HEK293 (cell line): ENCODE measurements around the gene CWC22.

Experiments used
- CTCF ChIA-PET: fragments of 350-600 bp; formaldehyde crosslinking; extraction: SDS; loops from one replicate; lab custom pipeline; 2021; ENCODE audit warnings: antibody characterized with exemption; lab: Yijun Ruan, JAX
- POLR2A ChIA-PET: fragments of 300-600 bp; formaldehyde crosslinking; extraction: SDS; loops from one replicate; lab custom pipeline; 2020; ENCODE audit warnings: antibody characterized with exemption, inconsistent platforms; lab: Yijun Ruan, JAX
- H3K27ac ChIP-seq: fragments of 200-500 bp; sonication (Bioruptor generic); 2 replicates; pipeline ENCODE4 v1.5.1; 2014; ENCODE audit warnings: low read depth, low read length, control low read depth, inconsistent platforms; ENCODE audit errors: extremely low read depth
- H3K36me3 ChIP-seq, 2 experiments: fragments of 200-500 bp in 1 of 2; sonication (Bioruptor generic) in 1 of 2; 1 replicate in 1 of 2; 2 replicates in 1 of 2; pipeline ENCODE4 v1.5.1; 2014 to 2017; ENCODE audit warnings: inconsistent platforms in 2 of 2, low read length in 2 of 2; ENCODE audit not compliant: control insufficient read depth in 2 of 2, insufficient read depth in 1 of 2
- H3K4me1 ChIP-seq: fragments of 200-500 bp; sonication (Bioruptor generic); 2 replicates; pipeline ENCODE4 v1.5.1; 2014; ENCODE audit warnings: mild to moderate bottlenecking, low read length, inconsistent platforms; ENCODE audit not compliant: control insufficient read depth, insufficient read depth
- H3K4me3 ChIP-seq: 2 replicates; pipeline ENCODE4 v1.5.1; 2011; ENCODE audit warnings: low read depth, mild to moderate bottlenecking, control low read depth, low read length, moderate library complexity
- H3K9me3 ChIP-seq: fragments of 200-500 bp; sonication (Bioruptor generic); 2 replicates; pipeline ENCODE4 v1.5.1; 2014; ENCODE audit warnings: low read depth, low read length, inconsistent platforms; ENCODE audit not compliant: control insufficient read depth, insufficient read depth
- GLIS1 ChIP-seq: fragments of 450-650 bp; formaldehyde crosslinking; IDR thresholded peaks from 2 replicates; pipeline ENCODE4 v1.5.1; 2016; ENCODE audit warnings: missing biosample characterization, missing genetic modification characterization
- HOXC10 ChIP-seq: sonication (generic); formaldehyde crosslinking; IDR thresholded peaks from 2 replicates; pipeline ENCODE4 v1.8.1; 2023; ENCODE audit warnings: mild to moderate bottlenecking, missing genetic modification reagents
- KLF16 ChIP-seq: fragments of 450-650 bp; formaldehyde crosslinking; IDR thresholded peaks from 2 replicates; pipeline ENCODE4 v1.5.1; 2017; ENCODE audit warnings: missing biosample characterization, missing genetic modification characterization
- SETDB1 ChIP-seq: IDR thresholded peaks from one replicate; pipeline ENCODE4 v1.6.1; 2017; ENCODE audit warnings: mild to moderate bottlenecking, low read length, moderate library complexity, mixed read lengths; ENCODE audit not compliant: insufficient read length
- TRIM28 ChIP-seq: IDR thresholded peaks from 2 replicates; pipeline ENCODE4 v1.6.1; 2011; ENCODE audit warnings: low read length, control low read depth, borderline replicate concordance
- ZNF138 ChIP-seq: fragments of 450-650 bp; formaldehyde crosslinking; IDR thresholded peaks from 2 replicates; pipeline ENCODE4 v1.5.1; 2016; ENCODE audit warnings: missing biosample characterization, missing genetic modification characterization, borderline replicate concordance
- ZNF174 ChIP-seq: fragments of 450-650 bp; formaldehyde crosslinking; IDR thresholded peaks from 2 replicates; pipeline ENCODE4 v1.5.0; 2017; ENCODE audit warnings: missing biosample characterization, mild to moderate bottlenecking, missing genetic modification characterization
- ZNF426 ChIP-seq: fragments of 450-650 bp; formaldehyde crosslinking; IDR thresholded peaks from 2 replicates; pipeline ENCODE4 v1.5.1; 2017; ENCODE audit warnings: missing biosample characterization, missing genetic modification characterization, mild to moderate bottlenecking, inconsistent platforms, moderate library complexity
- ZNF433 ChIP-seq: fragments of 450-650 bp; formaldehyde crosslinking; IDR thresholded peaks from 2 replicates; pipeline ENCODE4 v1.5.1; 2016; ENCODE audit warnings: missing biosample characterization, missing genetic modification characterization, low read depth
- ZNF521 ChIP-seq: fragments of 450-650 bp; formaldehyde crosslinking; IDR thresholded peaks from 2 replicates; pipeline ENCODE4 v1.5.1; 2017; ENCODE audit warnings: missing biosample characterization, mild to moderate bottlenecking, missing genetic modification characterization
- ZNF571 ChIP-seq: fragments of 450-650 bp; formaldehyde crosslinking; IDR thresholded peaks from 2 replicates; pipeline ENCODE4 v1.5.0; 2017; ENCODE audit warnings: missing biosample characterization, missing genetic modification characterization
- ZNF610 ChIP-seq: fragments of 450-650 bp; formaldehyde crosslinking; IDR thresholded peaks from 2 replicates; pipeline ENCODE4 v1.5.1; 2016; ENCODE audit warnings: missing biosample characterization, missing genetic modification characterization, borderline replicate concordance
- ZNF624 ChIP-seq: fragments of 450-650 bp; formaldehyde crosslinking; IDR thresholded peaks from 2 replicates; pipeline ENCODE4 v1.5.1; 2017; ENCODE audit warnings: missing biosample characterization, missing genetic modification characterization
- ZNF626 ChIP-seq: fragments of 450-650 bp; sonication (Bioruptor Pico); formaldehyde crosslinking; IDR thresholded peaks from 2 replicates; pipeline ENCODE4 v1.5.1; 2018; ENCODE audit warnings: missing biosample characterization, missing genetic modification characterization, inconsistent platforms
- ZNF701 ChIP-seq: fragments of 450-650 bp; formaldehyde crosslinking; IDR thresholded peaks from 2 replicates; pipeline ENCODE4 v1.5.1; 2016; ENCODE audit warnings: missing biosample characterization, missing genetic modification characterization
- TF ChIP-seq, protein P1 (sequence below): fragments of 450-650 bp; formaldehyde crosslinking; IDR thresholded peaks from 2 replicates; pipeline ENCODE4 v1.5.1; 2017; ENCODE audit warnings: missing biosample characterization, mild to moderate bottlenecking, missing genetic modification characterization, moderate library complexity
- TF ChIP-seq, protein P2 (sequence below): fragments of 450-650 bp; formaldehyde crosslinking; IDR thresholded peaks from 2 replicates; pipeline ENCODE4 v1.5.1; 2016; ENCODE audit warnings: missing biosample characterization, missing genetic modification characterization
- TF ChIP-seq, protein P3 (sequence below): fragments of 450-650 bp; formaldehyde crosslinking; IDR thresholded peaks from 2 replicates; pipeline ENCODE4 v1.5.1; 2016; ENCODE audit warnings: missing biosample characterization, missing genetic modification characterization

Gene CWC22

DNA sequence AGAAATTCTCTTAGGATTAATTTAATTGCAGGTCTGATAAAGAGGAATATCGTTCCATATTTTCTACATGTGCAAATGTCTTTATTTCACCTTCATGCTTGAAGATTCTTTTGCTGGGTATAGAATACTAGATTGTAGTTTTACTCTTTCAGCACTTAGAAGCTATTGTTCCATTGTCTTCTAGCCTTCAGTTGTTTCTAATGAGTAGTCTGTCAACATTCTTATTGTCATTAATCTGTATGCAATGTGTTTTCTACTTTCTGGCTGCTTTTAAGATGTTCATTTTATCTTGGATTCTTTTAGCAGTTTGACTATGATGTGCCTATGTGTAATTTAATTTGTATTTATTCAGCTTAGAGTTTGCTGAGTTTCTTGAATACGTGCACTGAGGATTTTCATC lies 81.4 kb downstream of the CWC22 start:
- no peaks in the 10 kb centered on the region for H3K36me3 ChIP-seq
- H3K4me3 ChIP-seq = no peak overlapping the region
- H3K9me3 ChIP-seq = no peaks in the 10 kb centered on the region
- no peaks in the 10 kb centered on the region for H3K4me1 ChIP-seq
- TF ChIP-seq TRIM28 (0 out of 2 replicates have a peak, but pooled peaks have one; percentile 62), ZNF174 (tag by site-specific recombination) (no peak), SETDB1 (peak; percentile 83)
- no peak overlapping the region for H3K27ac ChIP-seq
- ChIA-PET CTCF (no interaction called here), POLR2A (interaction anchor here (0.6 kb wide), 1 partner anchor 33 kb away, joined by 3 read pairs; no protein-coding TSS in a partner anchor)

DNA sequence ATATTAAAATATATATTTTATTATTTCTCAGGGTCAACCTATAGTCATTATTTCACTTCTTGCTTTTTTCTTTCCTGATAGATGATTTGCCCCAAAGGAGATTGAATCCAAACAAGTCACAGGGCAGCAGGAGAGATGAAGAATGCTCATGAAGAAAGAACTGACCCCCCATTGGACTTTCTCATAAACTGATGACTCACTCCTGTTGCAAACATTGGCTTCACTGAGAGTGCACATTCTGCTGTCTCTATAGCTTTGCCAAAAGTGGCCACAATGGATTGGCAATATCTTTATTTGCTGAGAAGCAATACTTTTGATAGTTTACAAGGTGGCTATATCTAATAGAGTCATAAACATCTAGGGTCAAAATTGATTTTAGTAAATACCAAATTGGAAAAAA lies 89.8 kb downstream of the CWC22 start:
- CTCF ChIA-PET = interaction anchor here (1.5 kb wide), 1 partner anchor 18 kb away, joined by 3 read pairs; no protein-coding TSS in a partner anchor
- no peaks in the 10 kb centered on the region for H3K9me3 ChIP-seq
- 0 out of 2 replicates have a peak, but pooled peaks have one; percentile 16 for TF ChIP-seq GLIS1 (tag by site-specific recombination)
- TF ChIP-seq HOXC10 (CRISPR knock-in tag) = no peak
- TF ChIP-seq, all 188 proteins: peak for 1
- H3K36me3 ChIP-seq = no peaks in the 10 kb centered on the region
- POLR2A ChIA-PET = no interaction called here
- no peak overlapping the region for H3K4me3 ChIP-seq
- no peak overlapping the region for H3K27ac ChIP-seq
- no peaks in the 10 kb centered on the region for H3K4me1 ChIP-seq

DNA sequence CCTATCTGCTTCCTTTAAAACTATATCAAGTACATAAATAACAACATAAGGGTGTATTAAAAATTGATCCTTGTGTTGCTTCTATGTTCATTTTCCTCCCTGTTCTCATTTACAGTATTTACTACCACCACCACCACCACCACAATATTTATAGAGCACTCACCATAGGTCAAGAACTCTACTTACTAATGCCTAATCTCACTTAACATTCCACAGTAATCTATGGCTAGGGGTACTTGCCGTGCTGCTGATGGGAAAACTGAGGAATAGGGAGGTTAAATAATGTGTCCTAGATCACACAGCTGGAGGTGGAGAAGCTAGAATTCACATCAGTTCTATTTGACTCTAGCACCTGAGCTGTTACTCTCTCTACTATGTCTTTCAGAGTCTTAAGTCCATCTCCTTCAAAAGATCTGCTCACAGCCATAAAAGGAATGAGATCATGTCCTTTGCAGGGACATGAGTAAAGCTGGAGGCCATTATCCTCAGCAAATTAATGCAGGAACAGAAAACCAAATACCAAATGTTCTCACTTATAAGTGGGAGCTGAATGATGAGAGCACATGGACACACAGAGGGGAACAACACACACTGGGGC lies 91.6 kb downstream of the CWC22 start:
- no peak overlapping the region for H3K27ac ChIP-seq
- no peaks in the 10 kb centered on the region for H3K9me3 ChIP-seq
- ChIA-PET CTCF (interaction anchor here (1.4 kb wide), 1 partner anchor 21 kb away, joined by 6 read pairs; no protein-coding TSS in a partner anchor), POLR2A (no interaction called here)
- TF ChIP-seq HOXC10 (CRISPR knock-in tag) (no peak), ZNF626 (no peak), ZNF138 (tag by site-specific recombination) (no peak), ZNF571 (tag by site-specific recombination) (no peak), ZNF610 (tag by site-specific recombination) (no peak), ZNF521 (tag by site-specific recombination) (no peak), KLF16 (no peak), ZNF701 (no peak), TRIM28 (no peak), ZNF624 (tag by site-specific recombination) (no peak)
- TF ChIP-seq, protein P1, sequence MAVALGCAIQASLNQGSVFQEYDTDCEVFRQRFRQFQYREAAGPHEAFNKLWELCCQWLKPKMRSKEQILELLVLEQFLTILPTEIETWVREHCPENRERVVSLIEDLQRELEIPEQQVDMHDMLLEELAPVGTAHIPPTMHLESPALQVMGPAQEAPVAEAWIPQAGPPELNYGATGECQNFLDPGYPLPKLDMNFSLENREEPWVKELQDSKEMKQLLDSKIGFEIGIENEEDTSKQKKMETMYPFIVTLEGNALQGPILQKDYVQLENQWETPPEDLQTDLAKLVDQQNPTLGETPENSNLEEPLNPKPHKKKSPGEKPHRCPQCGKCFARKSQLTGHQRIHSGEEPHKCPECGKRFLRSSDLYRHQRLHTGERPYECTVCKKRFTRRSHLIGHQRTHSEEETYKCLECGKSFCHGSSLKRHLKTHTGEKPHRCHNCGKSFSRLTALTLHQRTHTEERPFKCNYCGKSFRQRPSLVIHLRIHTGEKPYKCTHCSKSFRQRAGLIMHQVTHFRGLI (tag by site-specific recombination) = no peak
- no peaks in the 10 kb centered on the region for H3K4me1 ChIP-seq
- H3K4me3 ChIP-seq = no peak overlapping the region
- H3K36me3 ChIP-seq = no peaks in the 10 kb centered on the region

DNA sequence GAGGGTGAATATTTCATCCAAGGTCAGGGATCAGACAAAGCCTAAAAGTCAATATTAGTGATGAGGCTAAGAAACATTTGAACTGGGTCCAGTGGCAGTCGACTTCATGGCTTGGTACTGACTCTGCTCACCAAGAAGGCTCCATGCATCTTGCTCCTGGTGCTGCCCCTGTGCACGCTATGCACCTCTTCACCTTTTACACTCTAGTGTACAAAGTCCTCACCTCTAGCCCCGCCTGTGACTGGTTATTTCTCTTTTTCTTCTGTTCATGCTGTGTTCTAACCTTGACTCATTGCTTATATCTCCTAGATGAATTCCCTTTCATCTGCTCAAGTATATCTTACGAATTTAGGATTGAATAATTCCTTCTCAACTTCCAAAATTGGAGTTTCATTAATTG lies 93.3 kb downstream of the CWC22 start:
- H3K27ac ChIP-seq = no peak overlapping the region
- H3K4me1 ChIP-seq = no peaks in the 10 kb centered on the region
- TF ChIP-seq ZNF701 (no peak), ZNF433 (tag by site-specific recombination) (no peak), ZNF426 (tag by site-specific recombination) (no peak), SETDB1 (no peak)
- TF ChIP-seq, protein P2, sequence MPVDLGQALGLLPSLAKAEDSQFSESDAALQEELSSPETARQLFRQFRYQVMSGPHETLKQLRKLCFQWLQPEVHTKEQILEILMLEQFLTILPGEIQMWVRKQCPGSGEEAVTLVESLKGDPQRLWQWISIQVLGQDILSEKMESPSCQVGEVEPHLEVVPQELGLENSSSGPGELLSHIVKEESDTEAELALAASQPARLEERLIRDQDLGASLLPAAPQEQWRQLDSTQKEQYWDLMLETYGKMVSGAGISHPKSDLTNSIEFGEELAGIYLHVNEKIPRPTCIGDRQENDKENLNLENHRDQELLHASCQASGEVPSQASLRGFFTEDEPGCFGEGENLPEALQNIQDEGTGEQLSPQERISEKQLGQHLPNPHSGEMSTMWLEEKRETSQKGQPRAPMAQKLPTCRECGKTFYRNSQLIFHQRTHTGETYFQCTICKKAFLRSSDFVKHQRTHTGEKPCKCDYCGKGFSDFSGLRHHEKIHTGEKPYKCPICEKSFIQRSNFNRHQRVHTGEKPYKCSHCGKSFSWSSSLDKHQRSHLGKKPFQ (tag by site-specific recombination) = no peak
- TF ChIP-seq, protein P3, sequence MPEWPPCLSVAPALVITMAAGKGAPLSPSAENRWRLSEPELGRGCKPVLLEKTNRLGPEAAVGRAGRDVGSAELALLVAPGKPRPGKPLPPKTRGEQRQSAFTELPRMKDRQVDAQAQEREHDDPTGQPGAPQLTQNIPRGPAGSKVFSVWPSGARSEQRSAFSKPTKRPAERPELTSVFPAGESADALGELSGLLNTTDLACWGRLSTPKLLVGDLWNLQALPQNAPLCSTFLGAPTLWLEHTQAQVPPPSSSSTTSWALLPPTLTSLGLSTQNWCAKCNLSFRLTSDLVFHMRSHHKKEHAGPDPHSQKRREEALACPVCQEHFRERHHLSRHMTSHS (tag by site-specific recombination) = no peak
- POLR2A ChIA-PET = no interaction called here
- no peaks in the 10 kb centered on the region for H3K9me3 ChIP-seq
- no peaks in the 10 kb centered on the region for H3K36me3 ChIP-seq
- CTCF ChIA-PET = no interaction called here
- H3K4me3 ChIP-seq = no peak overlapping the region
